NCI-H146 treated with DMSO at 0.1 percent for 48 hours (cell line): Measurements from ENCODE around the gene TMEM171.

Experiments
- DNase-seq: peaks from one replicate; lab custom pipeline; 2025; ENCODE audit not compliant: unreplicated experiment; lab: John Stamatoyannopoulos, UW

The TMEM171 gene

DNA sequence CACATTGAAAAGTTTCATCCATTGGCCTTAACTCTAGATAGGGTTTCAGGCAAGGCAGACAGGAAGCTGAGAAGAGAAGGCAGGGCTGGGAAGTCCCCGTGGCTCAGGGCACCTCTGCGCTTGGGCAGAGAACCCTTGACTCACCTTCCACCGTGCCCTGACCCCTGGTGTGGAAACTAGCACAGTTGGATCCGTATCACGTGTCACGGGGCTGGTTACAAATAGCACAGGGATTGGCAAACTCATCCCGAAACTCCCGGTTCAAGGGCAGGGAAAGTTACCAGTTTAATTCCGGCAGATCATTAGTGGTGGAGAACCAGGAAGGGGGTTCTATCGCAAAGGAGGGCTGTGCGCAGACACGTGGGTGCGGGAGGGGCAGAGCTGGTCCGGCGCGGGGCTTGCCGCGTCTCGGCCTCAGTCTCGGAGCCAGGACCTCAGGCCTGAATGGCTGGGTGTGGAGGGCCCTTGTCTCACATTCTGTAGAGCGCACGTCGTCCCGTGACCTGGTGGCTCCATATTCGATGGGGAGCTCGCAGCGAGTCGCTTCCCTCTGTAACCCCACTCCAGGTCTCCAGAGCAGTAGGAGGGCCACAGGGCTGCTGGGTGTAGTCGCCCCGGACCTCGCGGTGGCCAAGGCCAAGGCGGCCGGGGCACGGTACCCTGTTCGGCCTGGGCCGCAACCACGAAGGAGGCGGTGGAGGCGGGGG is 771 bp upstream of the TMEM171 start:
- no peak for DNase-seq

DNA sequence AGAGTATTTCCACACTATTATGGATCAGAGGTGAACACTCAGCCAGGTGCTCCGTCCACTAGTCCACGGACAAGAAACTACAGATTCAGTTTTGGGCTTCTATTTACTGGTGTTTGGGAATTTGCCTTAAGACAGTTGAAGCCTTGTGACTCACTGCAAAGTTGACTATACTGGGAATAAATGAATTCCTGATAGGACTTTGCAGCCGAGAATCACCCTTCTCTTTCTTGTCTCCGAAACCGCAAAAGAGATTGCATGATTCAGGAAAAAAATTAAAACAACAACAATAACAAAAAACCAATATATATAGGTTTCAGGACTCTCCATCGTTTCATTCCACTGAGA is 716 bp downstream of the TMEM171 start:
- DNase-seq: no peak

- DNase-seq: no peak
Observed at GRCh38 chr5:73122875-73123810, 2.8 kb downstream of the TMEM171 start.

GRCh38 chr5:73125289-73125688 is 4.9 kb downstream of the TMEM171 start:
- no peak for DNase-seq

DNA sequence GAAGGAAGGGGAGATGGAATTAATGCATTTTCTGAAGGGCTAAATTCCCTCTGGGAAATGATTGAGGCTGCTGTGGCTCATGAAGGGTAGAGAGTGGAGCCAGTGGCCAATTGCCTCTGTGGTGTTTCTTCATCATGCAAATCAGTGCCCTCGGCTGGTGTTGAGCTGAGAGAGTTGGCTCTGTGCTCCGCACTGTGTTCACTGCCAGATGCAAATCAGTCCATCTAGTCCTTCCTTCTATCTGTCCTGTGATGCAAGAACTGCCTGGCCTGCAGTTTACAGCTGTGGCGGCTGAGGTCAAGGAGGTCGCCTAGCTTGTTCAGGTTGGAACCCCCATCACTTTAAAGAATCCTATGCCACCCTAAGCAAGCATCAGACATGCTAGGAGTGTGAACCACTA is 6.0 kb downstream of the TMEM171 start:
- no peak for DNase-seq

DNA sequence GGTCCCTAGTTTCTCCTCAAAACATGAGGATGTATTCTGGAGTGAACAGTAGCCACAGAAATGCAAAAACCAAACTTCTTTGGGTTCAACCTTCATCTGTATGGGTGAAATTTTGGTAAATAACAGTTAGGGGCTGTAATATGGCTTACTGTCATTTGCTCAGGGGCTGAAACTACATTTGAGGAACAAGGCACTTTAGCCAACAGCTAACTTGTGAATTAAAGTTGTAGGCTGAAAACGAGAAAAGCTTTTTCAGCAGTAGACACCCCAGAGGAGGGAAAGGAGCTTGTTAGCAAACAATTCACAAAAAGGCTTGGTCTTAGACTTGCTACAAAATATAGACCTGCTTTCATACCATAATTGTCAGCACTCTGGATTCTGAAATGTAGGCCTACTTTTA is 6.6 kb downstream of the TMEM171 start:
- no peak for DNase-seq

DNA sequence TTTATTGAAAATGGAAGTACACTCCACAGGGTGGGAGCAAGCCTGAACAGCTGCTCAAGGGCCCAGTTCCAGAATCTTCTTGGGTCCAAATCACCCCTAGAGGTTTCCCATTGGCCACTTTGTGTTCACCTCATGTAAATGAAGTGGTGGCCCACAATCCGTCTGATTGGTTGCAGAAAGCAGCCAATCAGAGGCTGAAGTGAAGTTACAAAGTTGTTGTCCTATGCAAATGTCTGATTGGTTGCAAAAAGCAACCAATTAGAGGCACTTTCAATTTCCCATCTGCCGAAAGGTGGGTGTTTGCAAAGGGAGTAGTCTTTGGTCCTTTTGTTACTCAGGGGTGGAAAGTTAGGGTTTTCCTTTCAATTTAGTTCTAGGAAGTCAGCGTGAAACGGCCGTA is 8.8 kb downstream of the TMEM171 start:
- no peak for DNase-seq

DNA sequence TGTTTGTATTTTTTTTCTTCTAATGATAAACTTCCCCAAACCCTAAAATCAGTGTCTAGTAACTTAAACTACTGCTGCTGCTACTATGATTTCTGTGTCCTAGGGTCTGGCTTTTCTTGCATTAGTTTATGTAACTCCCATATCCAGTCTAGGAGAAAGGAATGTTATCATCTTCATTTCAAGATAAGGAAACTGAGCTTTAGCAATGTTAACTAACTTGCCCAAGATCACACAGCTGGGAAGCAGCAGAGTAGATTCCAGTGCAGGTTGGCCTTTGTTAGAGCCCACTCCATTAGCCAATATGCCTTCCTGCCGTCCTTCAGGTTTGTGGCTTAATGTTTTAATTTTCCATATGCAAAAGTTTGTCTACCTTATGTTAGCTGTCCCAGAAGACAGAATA is 10.4 kb downstream of the TMEM171 start:
- no peak for DNase-seq

DNA sequence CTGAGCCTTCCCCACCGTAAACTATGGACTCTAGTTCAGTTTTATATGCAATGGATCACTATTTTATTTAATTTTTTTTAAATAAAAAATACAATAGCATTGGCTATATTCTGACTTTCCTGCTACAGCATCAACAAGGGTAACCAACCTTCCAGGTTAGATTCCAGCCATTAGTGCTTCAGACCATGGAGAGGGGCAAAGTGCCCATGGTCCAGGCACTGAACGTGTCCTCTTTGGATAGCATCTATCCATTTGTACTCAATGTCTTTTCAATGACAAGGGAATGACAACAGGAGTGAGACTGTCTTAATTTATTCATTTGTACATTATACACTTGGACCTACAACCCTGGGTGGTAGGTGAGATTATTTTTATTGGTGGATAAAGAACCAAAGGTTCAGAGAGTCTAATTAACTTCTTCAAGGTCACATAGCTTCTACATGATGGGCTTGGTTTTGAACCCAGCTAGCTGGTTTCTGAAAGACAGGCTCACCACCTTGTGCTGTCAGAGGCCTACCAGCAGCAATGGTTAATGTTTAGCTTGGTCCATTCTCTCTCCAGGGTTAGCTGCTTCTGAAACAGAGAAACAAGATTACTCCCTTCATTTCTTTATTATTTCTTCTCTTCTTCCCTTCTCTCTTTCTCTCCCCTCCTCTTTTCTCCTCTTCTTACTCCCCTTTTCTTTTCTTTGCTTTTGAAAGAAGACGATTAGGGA is 11.5 kb downstream of the TMEM171 start:
- DNase-seq: no peak

DNA sequence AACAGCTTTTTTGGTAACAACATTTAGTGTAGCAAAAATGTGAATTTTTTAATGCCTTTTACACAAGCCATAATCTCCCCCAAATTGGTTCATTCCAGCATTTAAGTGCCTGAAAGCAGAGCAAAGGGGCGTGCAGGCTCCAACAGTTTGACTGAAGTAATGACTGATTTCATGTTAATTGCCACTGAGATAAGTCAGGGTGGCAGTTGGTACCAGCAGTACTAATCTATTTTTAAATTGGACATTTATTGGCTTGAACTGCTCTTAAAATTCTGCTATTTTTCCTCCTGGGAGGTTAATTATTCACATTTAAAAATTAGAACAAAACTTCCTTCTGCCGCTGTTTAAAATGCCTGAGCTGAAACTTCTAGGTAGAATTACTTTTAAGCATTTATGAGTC is 12.4 kb downstream of the TMEM171 start:
- DNase-seq: no peak

- DNase-seq: no peak
Observed at GRCh38 chr5:73135021-73135420, 14.6 kb downstream of the TMEM171 start.

- DNase-seq: no peak
Observed at GRCh38 chr5:73135429-73136054, 15.2 kb downstream of the TMEM171 start.

- DNase-seq: no peak
Observed at GRCh38 chr5:73136055-73136562, 15.7 kb downstream of the TMEM171 start.

GRCh38 chr5:73137563-73138530 is 17.5 kb downstream of the TMEM171 start:
- no peak for DNase-seq

DNA sequence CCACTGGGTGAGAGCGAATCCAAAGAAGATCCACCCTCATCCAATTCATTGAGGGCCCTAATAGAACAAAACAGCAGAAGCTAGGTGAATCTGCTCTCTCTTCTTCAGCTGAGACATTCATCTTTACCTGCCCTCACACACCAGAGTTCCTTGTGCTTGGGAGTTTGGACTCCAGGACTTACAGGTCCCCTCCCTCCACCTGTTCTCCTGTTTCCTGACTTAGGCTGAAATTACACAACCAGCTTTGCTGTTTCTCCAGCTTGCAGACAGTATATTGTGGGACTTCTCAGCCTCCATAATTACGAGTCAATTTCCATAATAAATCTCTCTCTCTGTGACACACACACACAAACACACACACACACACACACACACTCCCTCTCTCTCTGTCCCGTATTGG is 19.1 kb downstream of the TMEM171 start:
- DNase-seq: no peak

- DNase-seq: no peak
Observed at GRCh38 chr5:73140801-73141200, 20.4 kb downstream of the TMEM171 start.

DNA sequence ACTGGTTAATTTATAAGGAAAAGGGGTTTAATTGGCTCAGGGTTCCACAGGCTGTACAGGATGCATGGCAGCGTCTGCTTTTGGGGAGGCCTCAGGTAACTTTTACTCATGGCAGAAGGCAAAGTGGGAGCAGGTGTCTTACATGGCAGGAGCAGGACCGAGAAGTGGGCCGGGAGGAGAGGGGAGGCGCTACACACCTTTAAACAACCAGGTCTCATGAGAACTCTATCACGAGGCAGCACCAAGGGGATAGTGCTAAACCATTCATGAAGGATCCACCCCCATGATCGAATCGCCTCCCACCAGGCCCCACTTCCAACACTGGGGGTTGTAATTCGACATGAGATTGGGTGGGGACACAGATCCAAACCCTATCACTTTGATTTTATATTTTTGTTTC is 21.7 kb downstream of the TMEM171 start:
- DNase-seq: no peak

- DNase-seq: no peak
Observed at GRCh38 chr5:73143716-73144115, 23.3 kb downstream of the TMEM171 start.

DNA sequence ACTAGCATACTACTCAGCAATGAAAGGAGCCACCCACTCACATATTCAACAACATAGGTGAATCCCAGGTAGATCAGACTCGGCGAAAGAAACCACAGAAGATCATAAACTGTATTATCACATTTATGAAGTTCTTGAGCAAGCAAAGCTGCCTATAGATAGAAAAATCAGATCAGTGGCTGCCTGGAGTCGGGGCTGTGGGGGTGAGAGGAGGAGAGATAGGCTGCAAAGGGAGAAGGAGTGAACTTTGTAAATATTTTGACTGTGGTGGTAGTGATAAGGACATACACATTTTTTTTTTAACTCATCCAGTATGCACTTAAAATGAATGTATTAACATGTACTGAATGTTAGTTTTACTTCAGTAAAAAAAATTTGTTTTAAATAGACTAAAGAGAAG is 29.2 kb downstream of the TMEM171 start:
- no peak for DNase-seq

DNA sequence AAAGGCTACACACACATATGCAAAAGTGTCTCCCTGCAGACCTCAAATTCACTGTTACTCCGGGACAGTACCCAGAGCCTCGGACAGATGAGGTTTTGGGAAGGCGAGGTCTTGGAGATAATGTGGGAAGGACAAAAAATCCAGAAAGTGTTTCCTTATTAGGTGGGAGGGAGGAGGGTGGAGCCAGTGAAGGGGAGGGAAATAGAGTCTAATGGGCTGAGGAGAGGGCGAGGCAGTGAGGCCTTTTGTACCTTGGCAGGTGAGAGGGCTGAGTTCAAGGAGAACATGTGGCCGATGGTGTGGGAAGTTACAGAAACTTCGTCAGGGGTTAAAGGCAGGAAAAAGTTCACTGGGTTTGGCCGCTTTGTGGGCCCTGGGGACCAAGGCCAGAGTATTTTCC is 30.5 kb downstream of the TMEM171 start:
- DNase-seq: no peak
